ENCODE measurements around the gene PAPOLA. TPM values are rescaled to one million over a fixed set of nuclear protein-coding genes. Genes with fewer than 3 reads are reported as not detected.
"Not testable (repeated sequence)": the region's sequence is repeated elsewhere in the genome, so short reads cannot be mapped to it uniquely, and the experiment has no call there.

Gene PAPOLA
- total and polyA plus RNA-seq, 2 donors from 2014 or later, result 70.8 to 160 TPM

DNA sequence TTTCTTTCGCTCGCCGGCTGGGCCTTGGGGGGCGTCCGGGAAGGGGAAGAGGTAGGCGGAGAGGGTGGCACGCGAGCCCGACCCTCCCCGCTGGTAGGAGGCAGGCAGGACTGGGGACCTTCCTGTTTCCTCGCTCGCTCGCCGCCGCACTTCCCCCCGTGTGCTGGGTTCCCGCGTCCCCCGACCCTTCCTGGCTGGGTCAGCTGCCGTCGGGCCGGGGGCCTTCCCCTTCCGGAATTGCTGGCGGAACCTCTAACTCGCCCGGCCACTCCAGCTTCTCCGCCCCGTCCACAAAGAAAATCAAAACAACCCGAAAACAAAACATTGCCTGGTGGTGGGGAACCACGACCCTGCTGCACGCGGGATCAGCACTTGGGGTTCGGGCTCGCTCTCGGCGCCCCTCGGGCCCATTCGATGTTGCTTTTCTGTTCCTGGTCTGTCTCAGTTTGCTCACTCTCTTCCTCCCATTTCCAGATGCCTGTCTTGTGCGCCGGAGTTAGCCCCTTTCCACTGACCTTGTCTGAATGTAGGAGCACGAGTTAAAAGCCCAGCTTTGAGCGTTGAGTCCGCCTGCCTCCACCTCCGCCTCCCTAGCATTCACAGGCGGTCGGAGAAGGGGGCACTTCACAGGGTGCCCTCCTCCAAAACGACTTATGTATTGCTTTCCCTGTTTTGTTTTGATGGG, 581 bp downstream of the PAPOLA start:
- Histone ChIP-seq H3K4me1 (ENCODE audit: control insufficient read depth in 2 of 3, insufficient read depth in 2 of 3, low read depth in 1 of 3, low read length in 3 of 3) (peaks cover 3 to 19% (median 16%) of the 10 kb centered on the region in 3 donors), H3K4me3 (ENCODE audit: low read length in 3 of 3) (peak overlapping the region; percentile 84 to 91 (median 86)), H3K27me3 (ENCODE audit: control insufficient read depth, insufficient read depth, low read length) (no peaks in the 10 kb centered on the region), H3K9me3 (ENCODE audit: control insufficient read depth in 2 of 3, insufficient read depth in 1 of 3, low read length in 3 of 3) (no peaks in the 10 kb centered on the region), H3K27ac (ENCODE audit: low read depth in 2 of 2, low read length in 2 of 2) (peak overlapping the region; percentile 95 to 98), H3K36me3 (ENCODE audit: control insufficient read depth in 2 of 3, insufficient read depth in 3 of 3, low read length in 3 of 3) (no peaks in the 10 kb centered on the region), H3K9ac (ENCODE audit: low read length in 3 of 3) (peak overlapping the region; percentile 82 to 95 (median 90))
- TF ChIP-seq, protein P1, sequence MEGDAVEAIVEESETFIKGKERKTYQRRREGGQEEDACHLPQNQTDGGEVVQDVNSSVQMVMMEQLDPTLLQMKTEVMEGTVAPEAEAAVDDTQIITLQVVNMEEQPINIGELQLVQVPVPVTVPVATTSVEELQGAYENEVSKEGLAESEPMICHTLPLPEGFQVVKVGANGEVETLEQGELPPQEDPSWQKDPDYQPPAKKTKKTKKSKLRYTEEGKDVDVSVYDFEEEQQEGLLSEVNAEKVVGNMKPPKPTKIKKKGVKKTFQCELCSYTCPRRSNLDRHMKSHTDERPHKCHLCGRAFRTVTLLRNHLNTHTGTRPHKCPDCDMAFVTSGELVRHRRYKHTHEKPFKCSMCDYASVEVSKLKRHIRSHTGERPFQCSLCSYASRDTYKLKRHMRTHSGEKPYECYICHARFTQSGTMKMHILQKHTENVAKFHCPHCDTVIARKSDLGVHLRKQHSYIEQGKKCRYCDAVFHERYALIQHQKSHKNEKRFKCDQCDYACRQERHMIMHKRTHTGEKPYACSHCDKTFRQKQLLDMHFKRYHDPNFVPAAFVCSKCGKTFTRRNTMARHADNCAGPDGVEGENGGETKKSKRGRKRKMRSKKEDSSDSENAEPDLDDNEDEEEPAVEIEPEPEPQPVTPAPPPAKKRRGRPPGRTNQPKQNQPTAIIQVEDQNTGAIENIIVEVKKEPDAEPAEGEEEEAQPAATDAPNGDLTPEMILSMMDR (IDR thresholded peaks at IDR 0.05; ENCODE audit: borderline replicate concordance, extremely low read depth, insufficient read depth), result no peak
- DNase-seq, result peak in 4 of 5 donors; percentile 64 to 88 (median 74)
- no peak for FAIRE-seq
- intact Hi-C loops (cut with DNase I), result no loop called here

DNA sequence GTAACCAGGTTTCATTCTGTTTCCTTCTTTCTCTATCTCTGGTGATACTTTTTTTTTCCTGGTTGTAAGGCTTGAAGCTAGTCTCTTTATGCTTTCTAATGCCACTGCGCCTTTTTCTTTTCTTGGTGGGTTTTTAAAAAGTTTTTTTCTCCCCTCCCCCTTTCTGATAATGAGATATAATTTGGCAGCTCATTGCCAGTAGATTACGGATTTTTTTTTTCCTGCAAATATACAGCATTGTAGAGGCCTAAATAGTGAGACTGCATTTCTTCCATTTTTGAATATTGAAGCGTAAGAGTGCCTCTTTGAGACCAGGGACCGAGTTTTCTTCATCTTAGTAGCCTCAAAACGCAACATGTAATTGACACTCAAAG, 1.1 kb downstream of the PAPOLA start:
- Histone ChIP-seq H3K36me3 (ENCODE audit: control insufficient read depth in 2 of 3, insufficient read depth in 3 of 3, low read length in 3 of 3) (no peaks in the 10 kb centered on the region), H3K9me3 (ENCODE audit: control insufficient read depth in 2 of 3, insufficient read depth in 1 of 3, low read length in 3 of 3) (no peaks in the 10 kb centered on the region), H3K4me1 (ENCODE audit: control insufficient read depth in 2 of 3, insufficient read depth in 2 of 3, low read depth in 1 of 3, low read length in 3 of 3) (peaks cover 3 to 19% (median 16%) of the 10 kb centered on the region in 3 donors), H3K27ac (ENCODE audit: low read depth in 2 of 2, low read length in 2 of 2) (peak overlapping the region; percentile 95 to 98), H3K4me3 (ENCODE audit: low read length in 3 of 3) (peak overlapping the region; percentile 84 to 91 (median 86)), H3K27me3 (ENCODE audit: control insufficient read depth, insufficient read depth, low read length) (no peaks in the 10 kb centered on the region), H3K9ac (ENCODE audit: low read length in 3 of 3) (peak overlapping the region; percentile 82 to 95 (median 90))
- intact Hi-C loops (cut with DNase I), result no loop called here
- DNase-seq (no peak), FAIRE-seq (no peak)
- TF ChIP-seq, protein P1 (IDR thresholded peaks at IDR 0.05; ENCODE audit: borderline replicate concordance, extremely low read depth, insufficient read depth), result no peak

DNA sequence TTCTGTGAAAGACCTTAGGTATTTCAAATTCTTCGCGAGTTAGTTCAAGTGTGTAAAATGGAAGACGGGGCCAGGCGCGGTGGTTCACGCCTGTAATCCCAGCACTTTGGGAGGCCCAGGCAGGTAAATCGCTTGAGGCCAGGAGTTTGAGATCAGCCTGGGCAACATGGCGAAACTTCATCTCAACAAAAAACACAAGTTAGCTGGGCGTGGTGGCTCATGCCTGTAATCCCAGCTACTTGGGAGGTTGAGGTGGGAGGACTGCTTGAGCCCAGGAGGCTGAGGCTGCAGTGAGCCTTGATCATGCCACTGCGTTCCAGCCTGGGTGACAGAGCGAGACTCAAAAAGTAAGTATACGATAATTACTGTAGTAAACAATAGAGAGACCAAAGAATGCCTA, 2.2 kb downstream of the PAPOLA start:
- FAIRE-seq; H3K36me3 ChIP-seq (ENCODE audit: control insufficient read depth in 2 of 3, insufficient read depth in 3 of 3, low read length in 3 of 3); H3K27me3 ChIP-seq (ENCODE audit: control insufficient read depth, insufficient read depth, low read length); H3K27ac ChIP-seq (ENCODE audit: low read depth in 2 of 2, low read length in 2 of 2); intact Hi-C loops (cut with DNase I); H3K9me3 ChIP-seq (ENCODE audit: control insufficient read depth in 2 of 3, insufficient read depth in 1 of 3, low read length in 3 of 3); DNase-seq; H3K9ac ChIP-seq (ENCODE audit: low read length in 3 of 3): not testable (repeated sequence)
- Histone ChIP-seq H3K4me3 (ENCODE audit: low read length in 3 of 3) (peak overlapping the region in 1 of 3 donors; percentile 11), H3K4me1 (ENCODE audit: control insufficient read depth in 2 of 3, insufficient read depth in 2 of 3, low read depth in 1 of 3, low read length in 3 of 3) (peaks cover 3 to 19% (median 16%) of the 10 kb centered on the region in 3 donors)

DNA sequence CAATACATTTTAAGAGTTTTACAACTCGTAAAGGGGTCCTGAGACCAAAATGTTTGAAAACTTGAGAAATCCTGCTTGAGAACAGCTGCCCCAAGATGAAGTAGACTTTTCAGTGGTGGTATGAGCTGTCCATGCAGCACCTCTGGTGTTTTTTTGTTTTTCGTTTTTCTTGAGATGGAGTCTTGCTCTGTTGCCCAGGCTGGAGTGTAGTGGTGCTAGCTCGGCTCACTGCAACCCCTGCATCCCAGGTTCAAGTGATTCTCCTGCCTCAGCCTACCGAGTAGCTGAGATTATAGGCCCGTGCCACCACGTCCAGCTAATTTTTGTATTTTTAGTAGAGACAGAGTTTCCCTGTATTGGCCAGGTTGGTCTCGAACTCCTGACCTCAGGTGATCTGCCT, 5.5 kb downstream of the PAPOLA start:
- Histone ChIP-seq H3K4me3 (ENCODE audit: low read length in 3 of 3) (no peak overlapping the region), H3K9me3 (ENCODE audit: control insufficient read depth in 2 of 3, insufficient read depth in 1 of 3, low read length in 3 of 3) (no peaks in the 10 kb centered on the region), H3K27ac (ENCODE audit: low read depth in 2 of 2, low read length in 2 of 2) (no peak overlapping the region), H3K27me3 (ENCODE audit: control insufficient read depth, insufficient read depth, low read length) (no peaks in the 10 kb centered on the region), H3K9ac (ENCODE audit: low read length in 3 of 3) (no peak overlapping the region), H3K4me1 (ENCODE audit: control insufficient read depth in 2 of 3, insufficient read depth in 2 of 3, low read depth in 1 of 3, low read length in 3 of 3) (peaks cover 0 to 19% (median 14%) of the 10 kb centered on the region in 3 donors), H3K36me3 (ENCODE audit: control insufficient read depth in 2 of 3, insufficient read depth in 3 of 3, low read length in 3 of 3) (no peaks in the 10 kb centered on the region)
- DNase-seq (no peak), FAIRE-seq (no peak)
- intact Hi-C loops (cut with DNase I), result no loop called here
- TF ChIP-seq, protein P1 (IDR thresholded peaks at IDR 0.05; ENCODE audit: borderline replicate concordance, extremely low read depth, insufficient read depth), result no peak

Data from kidney (tissue), 14 donors.